SW 1271 (cell line): ENCODE data around the gene SV2C.
"Not testable (repeated sequence)": the region's sequence is repeated elsewhere in the genome, so short reads cannot be mapped to it uniquely, and the experiment has no call there.

Experiments used
- DNase-seq, 2 experiments: peaks; one replicate each; lab custom pipeline; 2025; lab: John Stamatoyannopoulos, UW

SV2C gene

DNA sequence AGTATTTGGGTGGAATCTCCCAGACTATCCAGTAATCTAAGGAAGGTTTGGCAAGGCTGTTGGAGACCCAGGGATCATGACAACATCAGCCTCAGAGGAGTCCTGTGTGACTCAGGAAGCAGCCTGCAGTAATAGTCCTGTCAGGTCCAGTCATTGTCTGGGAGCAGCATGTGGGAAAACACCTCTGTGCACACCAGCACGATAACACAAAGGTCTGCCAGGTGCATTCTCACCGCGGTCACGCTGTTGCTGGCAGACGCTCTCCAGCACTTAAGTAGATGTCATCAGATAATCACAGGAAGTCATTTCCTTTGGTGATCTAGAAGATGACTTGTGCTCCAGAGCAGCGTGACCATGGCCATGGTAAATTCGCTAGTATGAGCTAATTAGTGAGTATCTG lies 220.7 kb downstream of the SV2C start:
- no peak for DNase-seq

DNA sequence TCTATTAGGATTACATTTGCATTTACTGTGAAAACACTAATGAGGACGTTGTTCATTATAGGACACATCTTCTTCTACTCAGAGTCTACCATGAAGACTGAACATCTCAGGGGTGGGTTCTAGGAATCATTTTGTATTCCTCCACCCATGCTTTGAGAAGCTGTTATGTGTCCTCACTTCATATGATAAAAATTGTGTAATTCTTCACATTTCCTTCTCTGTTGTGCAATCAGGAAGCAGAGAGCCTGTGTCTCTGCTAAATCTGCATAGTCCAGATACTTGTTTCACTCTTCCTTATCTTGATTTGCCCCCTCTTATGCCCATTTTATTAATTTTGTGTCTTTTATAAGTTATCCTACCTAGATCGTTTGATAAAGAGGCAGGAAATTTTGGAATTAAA lies 222.1 kb downstream of the SV2C start:
- no peak for DNase-seq

DNA sequence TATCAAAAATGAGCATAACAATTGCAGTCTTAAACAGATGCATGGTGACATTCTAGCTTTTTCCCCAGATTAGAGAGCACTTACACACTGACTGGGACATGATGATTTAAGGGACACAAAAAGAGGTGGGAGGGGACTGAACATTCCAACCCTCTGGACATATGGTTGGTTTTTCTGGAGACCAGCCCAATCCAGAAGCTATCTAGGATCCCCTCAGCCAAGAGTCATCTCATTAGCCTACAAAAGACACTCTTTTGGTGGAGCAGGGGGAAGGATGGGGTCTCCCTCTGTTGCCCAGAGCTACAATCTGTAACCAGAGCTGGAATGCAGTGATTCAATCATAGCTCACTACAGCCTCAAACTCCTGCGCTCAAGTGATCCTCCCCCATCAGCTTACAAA lies 222.6 kb downstream of the SV2C start:
- no peak for DNase-seq

DNA sequence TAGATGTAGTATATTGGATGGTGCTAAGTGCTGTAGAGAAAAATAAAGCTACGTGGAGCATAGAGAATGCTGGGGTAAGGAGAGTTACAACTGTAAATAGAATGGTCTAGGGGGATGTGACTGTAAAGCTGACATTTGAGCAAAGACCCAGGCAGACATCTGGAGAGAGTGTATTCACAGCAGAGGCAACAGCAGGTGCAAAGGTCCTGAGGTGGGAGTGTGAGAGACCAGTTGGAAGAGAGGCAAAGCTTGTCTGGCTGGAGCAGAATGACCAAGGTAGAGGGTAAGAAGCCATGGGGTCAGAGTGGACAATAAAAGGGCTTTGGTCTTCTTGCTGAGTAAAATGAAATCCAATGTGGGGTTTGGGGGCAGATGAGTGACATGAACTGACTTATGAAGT lies 227.0 kb downstream of the SV2C start:
- no peak for DNase-seq

DNA sequence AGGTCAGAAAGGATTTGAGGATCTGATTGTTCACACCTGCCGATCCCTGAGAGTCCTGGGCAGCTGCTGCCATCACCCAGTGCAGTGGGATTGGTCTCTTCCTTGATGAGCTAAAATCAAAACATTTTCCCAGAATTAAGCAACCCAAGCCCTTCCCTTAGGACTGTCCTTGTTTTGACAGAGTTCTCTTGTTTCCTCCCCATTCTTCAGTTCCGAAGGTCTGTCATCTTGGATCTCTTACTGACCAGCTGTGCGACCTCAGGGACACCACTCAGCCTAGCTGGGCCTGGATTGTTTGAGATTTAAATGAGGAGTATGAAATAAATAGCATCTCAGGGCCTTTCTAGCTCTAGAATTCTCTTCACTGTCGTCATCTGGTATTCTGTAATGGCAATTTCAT lies 229.6 kb downstream of the SV2C start:
- DNase-seq, result no peak

DNA sequence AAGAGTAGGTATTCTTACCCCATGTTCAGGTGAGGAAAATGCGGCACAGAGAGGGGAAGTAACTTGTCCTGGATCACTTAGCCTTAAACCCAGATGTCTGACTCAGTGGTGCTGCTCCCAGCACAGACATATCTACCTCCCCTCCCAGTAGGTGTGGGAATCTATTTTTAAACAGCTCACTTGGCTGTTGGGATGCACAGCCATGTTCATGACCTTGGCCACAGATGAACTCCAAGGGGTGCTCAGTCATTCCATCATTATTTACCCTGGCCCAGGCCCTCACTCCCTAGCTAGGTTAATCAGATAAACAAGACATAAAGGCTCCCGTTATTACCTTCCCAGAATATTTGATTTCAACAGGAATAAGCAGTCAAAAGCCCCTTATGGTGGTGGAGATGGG lies 231.5 kb downstream of the SV2C start:
- no peak for DNase-seq

DNA sequence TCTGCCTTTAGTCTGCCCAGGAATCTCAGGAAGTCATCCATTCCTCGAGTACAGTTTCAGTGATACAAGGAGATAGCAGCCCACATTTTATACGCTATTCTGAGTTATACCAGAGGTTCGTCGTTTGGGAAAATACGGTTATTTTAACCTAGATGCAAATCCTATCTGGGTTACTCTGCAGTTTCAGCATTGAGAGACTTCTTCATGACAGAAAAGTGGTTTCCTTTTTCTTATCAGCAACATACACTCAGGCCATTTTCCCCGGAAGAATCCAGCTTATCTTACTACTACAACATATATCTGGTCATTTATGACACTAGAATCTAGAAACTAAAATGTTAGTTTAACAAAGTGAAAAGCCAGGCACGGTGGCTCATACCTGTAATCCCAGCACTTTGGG lies 236.5 kb downstream of the SV2C start:
- DNase-seq, result no peak

DNA sequence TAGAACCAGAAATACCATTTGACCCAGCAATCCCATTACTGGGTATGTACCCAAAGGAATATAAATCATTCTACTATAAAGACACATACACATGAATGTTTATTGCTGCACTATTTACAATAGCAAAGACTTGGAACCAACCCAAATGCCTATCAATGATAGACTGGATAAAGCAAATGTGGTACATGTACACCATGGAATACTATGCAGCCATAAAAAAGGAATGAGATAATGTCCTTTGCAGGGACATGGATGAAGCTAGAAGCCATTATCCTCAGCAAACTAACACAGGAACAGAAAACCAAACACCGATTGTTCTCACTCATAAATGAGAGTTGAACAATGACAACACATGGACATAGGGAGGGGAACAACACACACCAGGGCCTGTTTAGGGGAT lies 240.3 kb downstream of the SV2C start:
- not testable (repeated sequence) for DNase-seq

DNA sequence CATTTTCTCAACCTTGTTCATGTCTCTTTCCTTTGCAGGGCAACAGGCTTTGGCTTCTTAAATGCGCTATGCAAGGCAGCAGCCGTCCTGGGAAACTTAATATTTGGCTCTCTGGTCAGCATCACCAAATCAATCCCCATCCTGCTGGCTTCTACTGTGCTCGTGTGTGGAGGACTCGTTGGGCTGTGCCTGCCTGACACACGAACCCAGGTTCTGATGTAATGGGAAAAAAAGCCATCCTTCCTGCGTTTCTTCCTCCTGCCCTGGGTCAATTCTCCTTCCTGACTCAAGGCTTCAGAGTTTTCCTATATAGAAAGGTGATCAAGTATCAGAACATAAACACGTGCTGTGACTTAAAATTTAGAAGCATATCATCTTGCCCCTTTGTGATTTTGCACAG lies 242.1 kb downstream of the SV2C start:
- no peak for DNase-seq

DNA sequence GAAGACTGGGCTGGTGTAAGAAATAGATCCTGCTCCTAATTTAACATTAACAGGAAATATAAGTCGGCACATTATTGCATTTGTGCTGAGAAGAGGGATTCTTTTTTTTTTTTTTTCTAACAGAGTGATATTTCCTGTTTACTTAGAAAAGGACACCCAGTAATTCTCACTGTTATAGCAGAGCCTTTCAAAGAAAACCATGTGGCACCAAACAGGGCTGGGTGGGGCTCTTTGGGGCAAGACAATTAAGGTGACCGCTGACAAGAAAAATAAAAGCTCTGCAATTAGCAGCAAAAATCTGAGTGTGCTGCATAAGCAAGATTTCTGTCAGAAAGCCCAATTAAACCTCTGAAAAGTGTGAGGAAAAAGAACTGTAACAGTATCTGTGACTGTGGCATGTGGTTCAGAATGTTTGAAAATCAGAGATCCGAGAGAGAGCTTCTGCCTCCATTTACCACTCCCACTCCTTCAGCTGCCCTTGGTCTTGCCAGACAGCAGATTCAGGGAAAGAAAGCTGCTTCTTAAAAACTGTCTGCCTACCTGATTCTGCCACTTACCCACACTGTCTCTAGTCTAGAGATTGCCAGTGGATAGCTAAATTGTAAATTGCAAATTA lies 242.8 kb downstream of the SV2C start:
- no peak for DNase-seq

DNA sequence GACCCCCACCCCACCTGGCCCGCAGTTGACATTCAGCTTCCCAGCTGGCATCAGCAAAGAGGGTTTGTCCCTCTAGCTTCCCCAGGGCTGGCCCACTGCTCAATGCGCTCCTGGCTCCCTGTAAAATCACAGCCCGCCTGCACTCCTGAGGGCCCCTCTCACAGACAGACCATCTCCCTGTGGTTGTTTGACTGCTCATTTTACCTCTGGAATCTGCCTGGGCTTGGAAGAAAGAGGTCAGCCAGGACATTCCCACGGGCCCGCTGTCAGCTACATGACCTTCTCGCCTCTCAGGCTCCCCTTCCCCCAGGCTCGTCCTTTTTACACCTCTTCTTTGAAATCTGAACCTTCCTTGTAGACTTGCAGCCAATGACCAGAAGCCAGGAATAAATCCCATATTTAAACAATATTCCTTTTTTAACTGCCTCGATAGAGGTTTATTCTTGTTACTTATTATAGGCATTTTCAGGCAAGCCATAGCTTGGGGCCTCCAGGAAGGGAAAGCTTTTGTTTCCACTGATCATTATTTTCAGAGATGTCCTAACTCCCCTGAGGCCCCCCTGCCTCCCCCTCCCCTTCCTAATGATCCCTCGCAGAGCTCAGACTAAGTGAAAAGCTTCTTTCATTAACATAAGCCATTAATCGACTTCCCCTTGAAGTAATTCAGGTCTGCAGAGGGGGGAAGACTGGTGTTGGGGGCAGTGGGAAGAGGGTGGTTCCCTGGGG lies 243.6 kb downstream of the SV2C start:
- no peak for DNase-seq

DNA sequence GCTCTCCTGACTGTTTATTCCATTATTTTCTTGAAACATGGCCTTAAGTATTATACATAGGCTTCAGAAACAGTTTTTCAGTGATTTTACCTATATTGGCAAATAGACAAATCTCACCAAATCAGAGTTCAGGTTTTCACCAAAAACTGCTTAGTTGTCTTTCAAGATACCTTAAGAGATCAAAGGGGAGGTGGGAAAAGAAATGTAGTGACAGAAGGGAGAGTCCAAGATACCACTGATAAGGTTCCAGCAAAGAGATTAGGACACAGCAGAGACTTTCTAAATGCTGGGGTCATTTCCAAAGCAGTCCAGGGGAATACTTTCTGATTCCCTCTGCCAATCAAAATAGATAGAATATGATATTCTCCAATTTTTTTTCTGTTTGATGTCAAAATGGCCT lies 246.2 kb downstream of the SV2C start:
- no peak for DNase-seq

DNA sequence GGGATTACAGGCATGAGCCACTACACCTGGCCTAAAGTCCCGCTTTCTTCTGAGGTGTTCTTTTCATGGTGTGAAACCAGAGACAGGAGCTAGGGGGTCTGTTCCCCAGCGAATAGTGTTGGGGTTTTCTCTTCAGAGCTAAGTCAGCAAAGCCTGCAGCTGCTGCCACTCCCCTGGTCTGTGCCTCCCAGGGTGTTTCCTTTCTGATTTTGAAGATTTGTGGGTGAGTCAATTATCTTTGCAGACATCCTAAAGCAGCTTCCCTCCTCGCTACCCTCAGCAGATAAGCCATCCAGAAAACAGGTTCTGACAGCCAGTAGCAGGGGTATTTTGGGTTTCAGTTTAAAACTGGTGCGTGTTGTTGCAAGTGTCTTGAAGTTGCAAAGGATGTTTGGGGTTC lies 247.9 kb downstream of the SV2C start:
- no peak for DNase-seq

DNA sequence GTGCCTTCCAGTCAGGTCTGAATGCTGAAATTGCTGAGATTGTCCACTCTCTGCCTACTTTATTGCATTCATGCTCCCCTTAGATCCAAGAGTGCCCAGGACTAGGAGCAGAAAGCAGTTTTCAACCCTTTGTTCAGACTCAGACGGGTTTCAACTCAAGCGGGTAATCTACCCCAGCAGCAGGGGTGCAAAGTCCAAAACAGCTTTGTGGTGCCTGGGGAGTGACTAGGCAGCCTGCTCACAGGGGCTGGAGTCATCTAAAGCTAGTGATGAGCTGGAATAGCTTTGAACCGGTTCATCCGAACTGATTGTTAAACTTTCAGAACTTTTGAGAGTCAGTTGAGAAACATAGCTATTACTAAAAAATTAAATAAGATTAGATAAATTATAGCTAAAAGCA lies 248.9 kb downstream of the SV2C start:
- no peak for DNase-seq

DNA sequence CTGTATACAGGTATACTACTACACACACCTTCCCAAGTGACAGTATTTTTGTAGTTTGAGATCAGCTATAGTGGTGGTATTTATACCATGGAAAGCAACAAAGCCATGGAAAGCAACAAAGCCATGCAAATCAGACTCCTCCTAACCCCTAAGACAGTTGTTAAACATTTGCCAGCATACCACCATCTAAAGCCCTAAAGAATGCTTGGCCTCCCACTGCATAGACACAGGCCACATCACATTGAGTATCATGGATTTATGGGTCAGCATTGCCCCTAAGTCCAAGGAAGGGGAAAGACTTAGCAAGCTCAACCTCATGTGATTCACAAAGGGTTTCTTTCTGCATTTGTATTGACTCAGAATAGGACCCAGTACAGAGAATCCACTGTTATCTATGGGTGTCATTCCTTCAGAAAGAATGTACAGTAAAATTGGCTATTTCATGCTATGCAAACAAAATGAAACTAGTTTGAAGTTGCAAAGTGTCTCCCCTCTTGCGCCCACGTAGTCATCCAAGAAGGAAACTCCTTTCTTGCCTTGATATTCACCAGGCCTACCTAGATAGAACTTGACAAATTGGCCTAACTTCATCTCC lies 249.5 kb downstream of the SV2C start:
- DNase-seq, result no peak

DNA sequence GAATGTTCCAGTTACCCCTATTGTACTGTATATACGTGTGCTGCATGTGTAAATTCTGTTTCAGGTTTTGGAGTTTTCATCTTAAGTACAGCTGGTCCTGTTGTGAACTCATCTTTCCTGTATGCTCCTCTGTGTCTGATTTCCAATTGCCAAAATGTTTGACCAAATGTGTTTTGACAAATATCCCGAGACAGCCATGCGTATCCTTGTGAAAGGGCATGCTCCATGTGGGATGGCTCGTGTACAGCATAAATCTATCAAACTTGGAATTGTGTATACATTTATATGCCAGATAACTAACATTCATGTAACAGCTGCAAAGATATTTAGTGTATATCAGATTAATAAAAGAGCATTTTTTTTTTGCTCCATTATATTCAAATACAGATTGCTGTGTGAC lies 250.4 kb downstream of the SV2C start:
- DNase-seq, result no peak

DNA sequence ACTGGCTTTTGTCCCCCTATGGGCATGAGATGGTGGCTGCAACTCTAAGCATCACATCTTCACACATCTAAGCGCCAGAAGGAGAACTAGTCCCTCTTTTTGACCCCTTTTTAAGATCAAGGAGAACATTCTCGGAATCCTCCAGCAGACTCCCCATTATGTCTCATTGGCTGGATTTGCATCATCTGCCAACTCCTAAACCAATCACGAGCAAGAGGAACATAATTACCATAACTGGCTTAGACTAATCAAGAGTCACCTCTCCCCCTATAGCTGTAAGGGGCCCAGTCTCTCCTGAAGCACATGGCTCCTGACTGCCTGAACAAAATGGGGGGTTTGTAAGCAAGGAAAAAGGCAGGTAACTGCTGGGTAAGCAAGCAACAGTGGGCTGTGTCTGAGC lies 251.4 kb downstream of the SV2C start:
- DNase-seq, result no peak

DNA sequence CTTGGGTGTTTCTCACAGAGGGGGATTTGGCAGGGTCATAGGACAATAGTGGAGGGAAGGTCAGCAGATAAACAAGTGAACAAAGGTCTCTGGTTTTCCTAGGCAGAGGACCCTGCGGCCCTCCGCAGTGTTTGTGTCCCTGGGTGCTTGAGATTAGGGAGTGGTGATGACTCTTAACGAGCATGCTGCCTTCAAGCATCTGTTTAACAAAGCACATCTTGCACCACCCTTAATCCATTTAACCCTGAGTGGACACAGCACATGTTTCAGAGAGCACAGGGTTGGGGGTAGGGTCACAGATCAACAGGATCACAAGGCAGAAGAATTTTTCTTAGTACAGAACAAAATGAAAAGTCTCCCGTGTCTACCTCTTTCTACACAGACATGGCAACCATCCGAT lies 252.3 kb downstream of the SV2C start:
- not testable (repeated sequence) for DNase-seq

DNA sequence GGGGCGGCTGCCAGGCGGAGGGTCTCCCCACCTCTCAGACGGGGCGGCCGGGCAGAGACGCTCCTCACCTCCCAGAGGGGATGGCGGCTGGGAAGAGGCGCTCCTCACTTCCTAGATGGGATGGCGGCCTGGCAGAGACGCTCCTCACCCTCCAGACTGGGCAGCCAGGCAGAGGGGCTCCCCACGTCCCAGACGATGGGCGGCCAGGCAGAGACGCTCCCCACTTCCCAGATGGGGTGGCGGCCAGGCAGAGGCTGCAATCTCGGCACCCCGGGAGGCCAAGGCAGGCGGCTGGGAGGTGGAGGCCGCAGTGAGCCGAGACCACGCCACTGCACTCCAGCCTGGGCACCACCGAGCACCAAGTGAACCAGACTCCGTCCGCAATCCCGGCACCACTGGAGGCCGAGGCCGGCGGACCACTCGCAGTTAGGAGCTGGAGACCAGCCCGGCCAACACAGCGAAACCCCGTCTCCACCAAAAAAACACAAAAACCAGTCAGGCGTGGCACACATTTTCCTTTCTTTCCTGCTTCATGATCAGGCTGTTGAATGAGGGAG lies 253.1 kb downstream of the SV2C start:
- DNase-seq, result not testable (repeated sequence)

DNA sequence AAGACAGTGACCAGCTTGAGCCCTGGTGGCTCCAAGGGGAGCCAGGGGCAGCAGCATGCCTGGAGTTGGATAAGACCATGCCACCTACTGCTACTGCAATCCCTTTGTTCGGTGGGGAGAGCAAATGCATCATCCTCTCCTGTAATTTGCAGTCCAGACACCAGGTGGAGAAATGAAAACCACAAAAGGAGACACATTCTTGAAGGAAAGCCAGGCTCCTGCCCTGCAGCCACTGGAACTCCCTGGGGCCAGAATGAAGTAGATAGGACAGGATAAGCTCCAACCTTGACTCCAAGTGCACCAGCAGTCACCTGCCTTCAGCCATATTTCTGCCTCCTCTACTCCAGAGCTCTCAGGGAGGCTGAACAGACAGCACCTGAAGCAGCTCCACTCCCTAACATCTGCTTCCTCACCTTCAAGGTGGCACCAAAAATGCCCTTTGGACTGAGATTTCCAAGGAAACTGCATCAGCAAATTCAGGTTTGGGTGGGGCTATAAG lies 254.8 kb downstream of the SV2C start:
- peak; percentile 51 to 75 for DNase-seq

DNA sequence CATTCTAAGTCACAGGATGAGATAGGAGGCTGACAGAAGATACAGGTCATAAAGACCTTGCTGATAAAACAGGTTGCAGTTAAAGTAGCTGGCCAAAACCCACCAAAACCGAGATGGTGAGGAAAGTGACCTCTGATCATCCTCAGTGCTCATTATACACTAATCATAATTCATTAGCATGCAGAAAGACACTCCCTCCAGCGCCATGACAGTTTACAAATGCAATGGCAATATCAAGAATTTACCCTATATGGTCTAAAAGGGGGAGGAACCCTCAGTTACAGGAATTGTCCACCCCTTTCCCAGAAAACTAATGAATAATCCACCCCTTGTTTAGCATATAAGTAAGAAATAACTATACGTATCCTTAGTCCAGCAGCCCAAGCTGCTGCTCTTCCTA lies 256.7 kb downstream of the SV2C start:
- no peak for DNase-seq

DNA sequence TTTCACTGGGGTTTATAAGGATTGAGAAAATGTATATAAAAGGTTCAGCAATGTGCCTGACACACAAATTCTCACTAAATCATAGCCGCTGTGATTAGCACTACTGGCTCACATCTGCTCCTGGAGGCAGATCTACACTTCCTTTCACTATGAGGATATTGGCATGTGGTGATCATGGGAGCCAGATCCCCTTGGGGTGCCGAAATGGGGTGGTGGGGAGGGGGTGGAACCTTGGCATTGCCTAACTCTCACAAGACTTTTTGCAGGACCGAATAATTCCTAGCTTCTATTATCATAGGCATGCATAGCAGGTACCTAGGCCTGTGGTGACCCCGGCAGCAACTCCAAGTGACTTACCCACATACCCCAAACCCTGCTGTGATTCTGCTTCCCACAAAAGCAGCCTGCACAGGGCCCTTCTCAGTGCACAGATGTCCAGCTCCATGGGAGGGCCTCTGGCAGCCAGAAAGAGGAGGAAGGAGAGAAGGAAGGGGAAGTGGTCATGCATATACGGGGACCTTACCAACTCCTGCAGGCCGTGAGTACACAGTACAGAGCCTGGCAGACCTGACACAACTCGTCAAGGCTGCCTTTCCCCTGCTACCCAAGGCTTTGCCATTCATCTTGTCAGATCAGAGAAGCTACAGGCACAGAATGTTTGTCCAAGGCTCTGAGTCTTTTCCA lies 258.6 kb downstream of the SV2C start:
- DNase-seq, result no peak

DNA sequence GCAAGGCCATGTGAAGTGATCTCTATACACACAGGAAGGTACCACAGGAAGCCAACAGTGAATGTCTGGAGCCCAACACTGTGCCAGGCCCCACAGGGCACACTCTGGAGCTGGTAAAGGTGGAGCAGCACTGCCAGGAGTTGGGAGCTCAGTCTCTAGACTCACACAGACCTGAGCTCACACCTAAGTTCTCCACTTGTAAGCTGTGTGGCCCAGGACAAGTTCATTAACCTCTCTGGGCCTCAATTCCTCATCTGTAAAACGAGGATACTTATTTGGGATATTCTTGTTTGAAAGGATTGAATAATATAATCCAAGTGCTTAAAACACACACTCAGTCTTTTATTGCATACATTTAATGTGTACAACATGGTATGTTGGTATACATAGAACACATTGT lies 259.3 kb downstream of the SV2C start:
- no peak for DNase-seq
